ENCODE data around the gene OR13C2. TPM values are rescaled to one million over a fixed set of nuclear protein-coding genes. Genes with fewer than 3 reads are reported as not detected.

The OR13C2 gene
- total RNA-seq, 1 donor from 2014 or later: not detected

DNA sequence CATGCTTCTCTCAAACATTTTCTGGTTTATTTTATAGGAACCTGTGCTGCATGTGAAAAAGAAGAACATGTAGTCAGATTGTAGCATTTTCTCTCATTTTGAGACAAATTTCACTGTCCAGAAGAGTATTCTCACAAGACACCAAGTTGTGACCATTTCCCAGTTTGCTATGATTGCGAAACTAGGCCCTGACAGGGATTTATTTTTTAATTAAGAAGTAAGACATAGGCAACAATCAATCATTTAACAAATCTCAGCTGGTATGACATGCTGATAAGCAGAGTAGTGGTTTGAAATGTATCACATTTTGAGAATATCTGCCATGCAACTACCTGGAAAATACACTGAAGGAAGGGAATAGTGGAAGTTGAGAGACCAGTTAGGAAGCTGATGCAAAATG, 24.9 kb downstream of the OR13C2 start:
- TF ChIP-seq, protein P1, sequence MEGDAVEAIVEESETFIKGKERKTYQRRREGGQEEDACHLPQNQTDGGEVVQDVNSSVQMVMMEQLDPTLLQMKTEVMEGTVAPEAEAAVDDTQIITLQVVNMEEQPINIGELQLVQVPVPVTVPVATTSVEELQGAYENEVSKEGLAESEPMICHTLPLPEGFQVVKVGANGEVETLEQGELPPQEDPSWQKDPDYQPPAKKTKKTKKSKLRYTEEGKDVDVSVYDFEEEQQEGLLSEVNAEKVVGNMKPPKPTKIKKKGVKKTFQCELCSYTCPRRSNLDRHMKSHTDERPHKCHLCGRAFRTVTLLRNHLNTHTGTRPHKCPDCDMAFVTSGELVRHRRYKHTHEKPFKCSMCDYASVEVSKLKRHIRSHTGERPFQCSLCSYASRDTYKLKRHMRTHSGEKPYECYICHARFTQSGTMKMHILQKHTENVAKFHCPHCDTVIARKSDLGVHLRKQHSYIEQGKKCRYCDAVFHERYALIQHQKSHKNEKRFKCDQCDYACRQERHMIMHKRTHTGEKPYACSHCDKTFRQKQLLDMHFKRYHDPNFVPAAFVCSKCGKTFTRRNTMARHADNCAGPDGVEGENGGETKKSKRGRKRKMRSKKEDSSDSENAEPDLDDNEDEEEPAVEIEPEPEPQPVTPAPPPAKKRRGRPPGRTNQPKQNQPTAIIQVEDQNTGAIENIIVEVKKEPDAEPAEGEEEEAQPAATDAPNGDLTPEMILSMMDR (IDR thresholded peaks at IDR 0.05; ENCODE audit: insufficient read depth, low read length, severe bottlenecking): no peak

DNA sequence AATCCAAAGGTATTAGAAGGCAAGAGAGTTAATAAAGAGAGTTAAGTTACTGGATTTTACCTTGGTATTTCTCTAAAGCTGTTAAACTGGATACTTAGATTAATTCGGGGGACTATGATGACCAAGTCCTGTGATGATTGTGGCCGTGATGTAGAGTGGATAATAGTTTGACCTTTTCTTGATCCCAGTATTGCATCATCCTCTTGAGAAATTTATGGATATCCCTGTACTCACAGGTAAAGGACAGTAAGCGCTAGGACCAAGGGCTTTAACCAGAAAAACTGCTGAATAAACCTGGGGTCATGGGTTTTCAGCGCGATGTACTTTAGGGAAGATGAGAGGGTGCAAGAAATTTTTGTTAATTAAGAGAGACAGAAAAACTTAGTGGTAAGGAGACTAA, 28.2 kb downstream of the OR13C2 start:
- TF ChIP-seq, protein P1 (IDR thresholded peaks at IDR 0.05; ENCODE audit: insufficient read depth, low read length, severe bottlenecking): no peak
- no peak for FAIRE-seq
- Histone ChIP-seq H3K4me3 (ENCODE audit: low read depth, low read length) (no peak overlapping the region), H3K36me3 (ENCODE audit: control insufficient read depth, insufficient read depth, low read length) (no peaks in the 10 kb centered on the region), H3K27me3 (ENCODE audit: control insufficient read depth, insufficient read depth, low read length) (no peaks in the 10 kb centered on the region)
- no peak for DNase-seq (ENCODE audit: low read depth)

More for the DNA sequence above, 24.9 kb downstream of the OR13C2 start:
- DNase-seq (ENCODE audit: low read depth): no peak
- no peak for FAIRE-seq
- no peaks in the 10 kb centered on the region for H3K36me3 ChIP-seq (ENCODE audit: control insufficient read depth, insufficient read depth, low read length)
- H3K27me3 ChIP-seq (ENCODE audit: control insufficient read depth, insufficient read depth, low read length): no peaks in the 10 kb centered on the region
- H3K4me3 ChIP-seq (ENCODE audit: low read depth, low read length): no peak overlapping the region

DNA sequence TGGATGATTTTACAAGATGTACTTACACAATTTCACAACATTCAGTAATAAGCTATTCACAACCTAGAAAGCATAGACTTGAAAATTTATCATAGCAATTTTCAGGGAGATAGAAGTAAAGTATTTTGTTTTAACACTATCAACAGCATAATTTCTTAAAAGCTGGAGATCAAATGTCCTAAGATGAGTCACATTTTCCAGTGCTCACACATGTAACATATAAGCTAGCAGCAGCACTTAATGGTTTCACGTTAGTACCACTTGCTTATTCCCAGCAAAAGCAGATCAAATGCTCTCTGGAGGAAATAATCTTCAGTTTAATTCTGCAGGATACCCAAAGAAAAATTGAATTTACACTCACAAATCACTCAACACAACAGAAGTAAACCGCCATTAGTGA, 30.0 kb downstream of the OR13C2 start:
- FAIRE-seq (no peak), DNase-seq (ENCODE audit: low read depth) (peak; percentile 3)
- Histone ChIP-seq H3K36me3 (ENCODE audit: control insufficient read depth, insufficient read depth, low read length) (no peaks in the 10 kb centered on the region), H3K27me3 (ENCODE audit: control insufficient read depth, insufficient read depth, low read length) (no peaks in the 10 kb centered on the region), H3K4me3 (ENCODE audit: low read depth, low read length) (no peak overlapping the region)
- TF ChIP-seq, protein P1 (IDR thresholded peaks at IDR 0.05; ENCODE audit: insufficient read depth, low read length, severe bottlenecking): no peak

DNA sequence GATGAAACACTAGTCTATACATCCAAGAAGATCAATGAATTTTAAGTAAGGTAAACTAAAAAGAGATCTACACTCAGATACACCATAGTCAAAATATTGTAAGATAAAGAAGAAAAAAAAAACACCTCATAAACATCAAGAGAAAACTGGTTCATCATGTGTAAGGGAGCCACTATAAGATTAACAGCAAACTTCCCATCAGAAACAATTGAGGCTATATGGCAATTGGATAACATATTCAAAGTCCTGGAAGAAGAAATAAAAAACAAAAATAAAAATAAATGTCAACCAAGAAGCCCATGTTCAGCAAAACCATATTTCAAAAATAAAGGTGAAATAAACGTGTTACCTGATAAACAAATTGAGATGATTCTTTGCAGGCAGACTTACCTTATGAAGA, 32.8 kb downstream of the OR13C2 start:
- Histone ChIP-seq H3K36me3 (ENCODE audit: control insufficient read depth, insufficient read depth, low read length) (no peaks in the 10 kb centered on the region), H3K4me3 (ENCODE audit: low read depth, low read length) (no peak overlapping the region), H3K27me3 (ENCODE audit: control insufficient read depth, insufficient read depth, low read length) (no peaks in the 10 kb centered on the region)
- TF ChIP-seq, protein P1 (IDR thresholded peaks at IDR 0.05; ENCODE audit: insufficient read depth, low read length, severe bottlenecking): no peak
- DNase-seq (ENCODE audit: low read depth) (no peak), FAIRE-seq (no peak)

DNA sequence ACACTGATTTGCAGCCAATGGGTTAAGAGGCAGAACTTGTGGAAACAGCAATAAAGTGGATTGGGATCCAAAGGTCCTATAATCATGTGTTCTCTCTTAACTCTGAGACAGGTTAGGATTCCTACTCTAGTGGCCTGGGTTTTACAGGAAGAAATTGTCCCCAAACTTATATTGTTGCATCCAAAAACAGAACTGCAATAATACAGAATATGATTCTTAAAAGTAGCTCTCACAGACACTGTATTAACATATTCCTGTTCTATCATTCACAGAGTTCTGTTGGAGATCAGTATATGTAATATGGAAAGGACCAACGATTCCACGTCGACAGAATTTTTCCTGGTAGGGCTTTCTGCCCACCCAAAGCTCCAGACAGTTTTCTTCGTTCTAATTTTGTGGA, 36.6 kb downstream of the OR13C2 start, which contains the start of gene OR13C8:
TSS of gene OR13C8 (plus strand) at position 301 of the 400 bp plus-strand sequence. CDS start at position 301, 0 bp downstream.
- Histone ChIP-seq H3K36me3 (ENCODE audit: control insufficient read depth, insufficient read depth, low read length) (no peaks in the 10 kb centered on the region), H3K27me3 (ENCODE audit: control insufficient read depth, insufficient read depth, low read length) (no peaks in the 10 kb centered on the region), H3K4me3 (ENCODE audit: low read depth, low read length) (no peak within 1 kb of the TSS)
- no peak for DNase-seq (ENCODE audit: low read depth)
- no peak for FAIRE-seq
- TF ChIP-seq, protein P1 (IDR thresholded peaks at IDR 0.05; ENCODE audit: insufficient read depth, low read length, severe bottlenecking): no peak

DNA sequence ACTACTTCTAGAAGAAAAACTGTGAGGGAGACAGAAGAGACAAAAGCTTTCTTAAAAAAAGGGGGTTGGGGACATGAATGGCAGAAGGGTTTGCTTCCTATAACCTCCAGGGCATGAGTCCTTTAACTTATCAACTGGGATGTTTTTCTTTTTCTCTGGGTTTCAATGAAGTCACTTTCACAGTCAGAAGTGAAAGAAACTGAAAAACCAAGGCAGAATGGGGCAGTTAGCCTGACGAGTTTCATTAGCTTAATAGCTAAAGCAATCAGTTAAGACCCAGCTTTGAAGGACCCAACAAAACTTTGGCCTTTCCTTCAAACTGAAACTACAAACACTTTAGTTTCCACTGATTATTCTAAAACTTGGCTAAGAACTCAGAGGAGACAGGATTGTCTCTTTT, 41.1 kb downstream of the OR13C2 start:
- FAIRE-seq (no peak), DNase-seq (ENCODE audit: low read depth) (no peak)
- TF ChIP-seq, protein P1 (IDR thresholded peaks at IDR 0.05; ENCODE audit: insufficient read depth, low read length, severe bottlenecking): no peak
- Histone ChIP-seq H3K36me3 (ENCODE audit: control insufficient read depth, insufficient read depth, low read length) (no peaks in the 10 kb centered on the region), H3K4me3 (ENCODE audit: low read depth, low read length) (no peak overlapping the region), H3K27me3 (ENCODE audit: control insufficient read depth, insufficient read depth, low read length) (no peaks in the 10 kb centered on the region)
